Endothelial cell of umbilical vein (primary cell): ENCODE results near the gene GPR27. TPM values are rescaled to one million over a fixed set of nuclear protein-coding genes. Genes with fewer than 3 reads are reported as not detected.
A peak's percentile ranks its signal among the peaks of the same experiment; 100 is the strongest.

Source experiments
- Bru-seq: library from RNA; stranded (reverse); fragments of 400-500 nt; gene quantifications from one replicate; lab custom pipeline; 2021; lab: Mats Ljungman, UMichigan
- BruChase-seq, 2 experiments: library from RNA; stranded (reverse); fragments of 400-500 nt; gene quantifications; one replicate each; lab custom pipeline; 2021; lab: Mats Ljungman, UMichigan
- BruUV-seq: library from RNA; stranded (reverse); fragments of 400-500 nt; replicated peaks from 2 replicates; lab custom pipeline; 2021; lab: Mats Ljungman, UMichigan
- CTCF ChIA-PET: fragments of 300-600, 350-600 bp; sonication (Branson Sonifier 250); formaldehyde crosslinking; loops from one replicate; lab custom pipeline; 2021; ENCODE audit warnings: antibody characterized with exemption, inconsistent platforms; lab: Charles Lee
- POLR2A ChIA-PET: fragments of 300-600, 350-600 bp; sonication (Branson Sonifier 250); formaldehyde crosslinking; loops from one replicate; lab custom pipeline; 2021; ENCODE audit warnings: antibody characterized with exemption, inconsistent platforms; lab: Charles Lee
- DNase-seq: peaks from one replicate; pipeline ENCODE4 v3.0.0-alpha.2; 2011; ENCODE audit warnings: low read depth, low spot score
- FAIRE-seq: peaks from 2 replicates; lab custom pipeline; 2011; peaks lifted over from hg19 to GRCh38; lab: Jason Lieb, UNC
- H2AFZ ChIP-seq: 2 replicates; pipeline ENCODE4 v1.6.0; 2012; ENCODE audit warnings: low read depth, low read length, control low read depth, inconsistent platforms
- H3K27ac ChIP-seq: 2 replicates; pipeline ENCODE4 v1.5.1; 2011; ENCODE audit warnings: low read depth, mild to moderate bottlenecking, control low read depth, low read length, moderate library complexity; ENCODE audit not compliant: insufficient read depth
- H3K27me3 ChIP-seq, 2 experiments: 2 replicates each; pipeline versions ENCODE4 v1.6.0 to v1.6.1; 2011; ENCODE audit warnings: low read length in 2 of 2, mixed read lengths in 1 of 2; ENCODE audit not compliant: control insufficient read depth in 2 of 2, insufficient read depth in 2 of 2
- H3K36me3 ChIP-seq, 2 experiments: 2 replicates in 1 of 2; 3 replicates in 1 of 2; pipeline ENCODE4 v1.5.1; 2011; ENCODE audit warnings: low read length in 2 of 2, mild to moderate bottlenecking in 1 of 2, moderate library complexity in 1 of 2; ENCODE audit not compliant: control insufficient read depth in 2 of 2, insufficient read depth in 2 of 2; ENCODE audit errors: extremely low read depth in 1 of 2
- H3K4me1 ChIP-seq: 3 replicates; pipeline ENCODE4 v1.5.1; 2011; ENCODE audit warnings: mild to moderate bottlenecking, low read length; ENCODE audit not compliant: control insufficient read depth, insufficient read depth; ENCODE audit errors: extremely low read depth
- H3K4me2 ChIP-seq: 2 replicates; pipeline ENCODE4 v1.6.1; 2011; ENCODE audit warnings: low read length, control low read depth, mixed read lengths; ENCODE audit not compliant: insufficient read depth
- H3K4me3 ChIP-seq, 3 experiments: fragments of 200-600 bp in 1 of 3; sonication (generic), shearing (Covaris generic) in 1 of 3; replicated peaks in 1 of 3; 2 replicates each; pipeline ENCODE4 v1.5.1; 2011 to 2016; ENCODE audit warnings: control low read depth in 3 of 3, low read length in 3 of 3, mild to moderate bottlenecking in 2 of 3, inconsistent platforms in 1 of 3, low read depth in 1 of 3, moderate library complexity in 1 of 3; ENCODE audit not compliant: insufficient read depth in 1 of 3
- H3K79me2 ChIP-seq: 2 replicates; pipeline ENCODE4 v1.6.0; 2012; ENCODE audit warnings: low read length, inconsistent platforms; ENCODE audit not compliant: control insufficient read depth, insufficient read depth
- H3K9ac ChIP-seq: replicated peaks from 2 replicates; pipeline ENCODE3; 2011; ENCODE audit warnings: low read length, control low read depth; ENCODE audit not compliant: insufficient read depth; ENCODE audit errors: extremely low read depth
- H3K9me1 ChIP-seq: replicated peaks from 3 replicates; pipeline ENCODE4 v1.6.0; 2011; ENCODE audit warnings: mild to moderate bottlenecking, low read length; ENCODE audit not compliant: control insufficient read depth, insufficient read depth; ENCODE audit errors: extremely low read depth
- H3K9me3 ChIP-seq: replicated peaks from 2 replicates; pipeline ENCODE4 v1.5.1; 2012; ENCODE audit warnings: low read length, inconsistent platforms; ENCODE audit not compliant: control insufficient read depth, insufficient read depth
- H4K20me1 ChIP-seq: replicated peaks from 2 replicates; pipeline ENCODE3; 2011; ENCODE audit warnings: mild to moderate bottlenecking, low read length; ENCODE audit not compliant: control insufficient read depth, insufficient read depth; ENCODE audit errors: extremely low read depth
- EZH2 ChIP-seq: IDR thresholded peaks from 2 replicates; pipeline ENCODE4 v1.6.1; 2012; ENCODE audit warnings: borderline replicate concordance, low read depth, mild to moderate bottlenecking, moderate library complexity, low read length, inconsistent platforms; ENCODE audit not compliant: severe bottlenecking
- MYC ChIP-seq: IDR thresholded peaks from one replicate; pipeline ENCODE4 v1.6.1; 2011; ENCODE audit warnings: mild to moderate bottlenecking, low read depth, low read length
- POLR2A ChIP-seq: IDR thresholded peaks from 2 replicates; pipeline ENCODE4 v1.6.1; 2012; ENCODE audit warnings: low read depth, mild to moderate bottlenecking, control low read depth, low read length
- dilution Hi-C: fragments of 300-500 bp; cut with MboI; formaldehyde crosslinking; loops from one replicate; pipeline ENCODE4 v1.15.0; 2019; ENCODE audit warnings: low sequenced_read_pairs; ENCODE audit not compliant: extremely low pct_ligation_motif_present
- intact Hi-C: fragments of 100-400 bp; cut with micrococcal nuclease; formaldehyde crosslinking; loops from one replicate; pipeline ENCODE4 v1.10.0; 2022
- long read RNA-seq: library from polyadenylated mRNA; stranded (forward); transcript quantifications from one replicate; pipeline ENCODE4 v2.0.0, GENCODE V29; 2021
- polyA minus RNA-seq, 3 experiments: library from RNA; depleted of rRNA, polyadenylated mRNA; stranded (reverse); fragments of >200 nt; gene quantifications; 1 replicate in 1 of 3; 2 replicates in 2 of 3; pipeline ENCODE4 v1.2.3, GENCODE V29; 2011
- polyA plus RNA-seq, 4 experiments: library from polyadenylated mRNA; depleted of rRNA in 3 of 4; stranded (reverse) in 3 of 4; unstranded in 1 of 4; fragments of >200 nt; gene quantifications; 2 replicates each; pipeline versions ENCODE4 v1.2.1 to v1.2.3, GENCODE V29; 2011 to 2012; ENCODE audit warnings: missing spikeins in 1 of 4
- total RNA-seq: library from RNA; stranded (reverse); gene quantifications from 2 replicates; pipeline ENCODE4 v1.2.3, GENCODE V29; 2021

GPR27 gene, protein sequence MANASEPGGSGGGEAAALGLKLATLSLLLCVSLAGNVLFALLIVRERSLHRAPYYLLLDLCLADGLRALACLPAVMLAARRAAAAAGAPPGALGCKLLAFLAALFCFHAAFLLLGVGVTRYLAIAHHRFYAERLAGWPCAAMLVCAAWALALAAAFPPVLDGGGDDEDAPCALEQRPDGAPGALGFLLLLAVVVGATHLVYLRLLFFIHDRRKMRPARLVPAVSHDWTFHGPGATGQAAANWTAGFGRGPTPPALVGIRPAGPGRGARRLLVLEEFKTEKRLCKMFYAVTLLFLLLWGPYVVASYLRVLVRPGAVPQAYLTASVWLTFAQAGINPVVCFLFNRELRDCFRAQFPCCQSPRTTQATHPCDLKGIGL
- total RNA-seq: not detected in 2 replicates
- 0.03 TPM in 1 of 2 replicates, not detected in the other for polyA plus RNA-seq
- 0.03 TPM in 1 of 2 replicates, not detected in the other for polyA plus RNA-seq (2011; cell fraction: cytosol; rRNA removed)
- not detected in 2 replicates for polyA plus RNA-seq (2011; cell fraction: nucleus; rRNA removed)
- not detected in 2 replicates for polyA plus RNA-seq (2012)
- polyA minus RNA-seq: not detected in 2 replicates
- not detected for polyA minus RNA-seq (2011; cell fraction: cytosol; rRNA and poly(A)+ RNA removed)
- polyA minus RNA-seq (2011; cell fraction: nucleus; rRNA and poly(A)+ RNA removed): not detected in 2 replicates
- not detected for Bru-seq, nascent RNA
- BruChase-seq, experiment 1, labeled RNA remaining after a 6-hour chase: percentile 17 among the genes with signal in this experiment
- not detected for BruChase-seq, experiment 2, labeled RNA remaining after a 2-hour chase
- long read RNA-seq, partial matches to known transcripts: 0 of 1 reads
- long read RNA-seq, other reads (novel, unspliced or antisense): 0 of 1 reads

DNA sequence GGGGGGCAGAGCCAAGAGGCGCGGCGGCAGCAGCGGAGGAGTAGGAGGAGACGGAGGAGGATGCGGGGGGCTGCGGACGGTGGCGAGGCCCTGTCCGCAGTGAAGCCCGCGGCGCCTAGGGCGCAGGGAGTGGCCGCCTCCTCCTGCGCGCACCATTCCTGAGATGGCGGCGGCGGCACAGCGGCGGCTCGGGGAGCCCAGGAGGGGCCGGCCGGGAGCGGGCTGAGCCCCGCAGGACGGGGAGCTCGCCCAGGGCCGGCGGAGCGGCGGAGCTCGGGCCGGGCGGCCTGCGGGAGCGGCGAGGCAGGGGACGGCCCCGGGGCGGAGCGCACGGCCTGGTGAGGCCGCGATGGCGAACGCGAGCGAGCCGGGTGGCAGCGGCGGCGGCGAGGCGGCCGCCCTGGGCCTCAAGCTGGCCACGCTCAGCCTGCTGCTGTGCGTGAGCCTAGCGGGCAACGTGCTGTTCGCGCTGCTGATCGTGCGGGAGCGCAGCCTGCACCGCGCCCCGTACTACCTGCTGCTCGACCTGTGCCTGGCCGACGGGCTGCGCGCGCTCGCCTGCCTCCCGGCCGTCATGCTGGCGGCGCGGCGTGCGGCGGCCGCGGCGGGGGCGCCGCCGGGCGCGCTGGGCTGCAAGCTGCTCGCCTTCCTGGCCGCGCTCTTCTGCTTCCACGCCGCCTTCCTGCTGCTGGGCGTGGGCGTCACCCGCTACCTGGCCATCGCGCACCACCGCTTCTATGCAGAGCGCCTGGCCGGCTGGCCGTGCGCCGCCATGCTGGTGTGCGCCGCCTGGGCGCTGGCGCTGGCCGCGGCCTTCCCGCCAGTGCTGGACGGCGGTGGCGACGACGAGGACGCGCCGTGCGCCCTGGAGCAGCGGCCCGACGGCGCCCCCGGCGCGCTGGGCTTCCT, at the start of gene GPR27:
TSS of gene GPR27 (plus strand) at position 155 of the 909 bp plus-strand sequence. CDS start at position 350, 195 bp downstream.
- TF ChIP-seq EZH2 (peak; percentile 96), POLR2A (no peak), MYC (no peak)
- Histone ChIP-seq H3K27me3 (peaks cover 39 to 53% of the 10 kb centered on the region in 2 experiments), H3K9ac (no peak within 1 kb of the TSS), H2AFZ (peak within 1 kb of the TSS; percentile 19), H3K9me3 (no peaks in the 10 kb centered on the region), H3K36me3 (no peaks in the 10 kb centered on the region), H3K4me1 (peaks cover 4% of the 10 kb centered on the region), H3K9me1 (no peaks in the 10 kb centered on the region), H3K27ac (no peak within 1 kb of the TSS), H3K4me2 (no peak within 1 kb of the TSS), H3K4me3 (peak within 1 kb of the TSS in 1 of 3 experiments; percentile 33), H4K20me1 (no peaks in the 10 kb centered on the region), H3K79me2 (no peaks in the 10 kb centered on the region)
- ChIA-PET CTCF (no interaction called here), POLR2A (no interaction called here)
- FAIRE-seq: no peak
- intact Hi-C loops (no loop called here), dilution Hi-C loops (no loop called here)
- no TSS peak for BruUV-seq
- peak; percentile 48 for DNase-seq
